Retinal pigment epithelial cell (primary cell): ENCODE measurements around the gene S100PBP.

Source experiments
- DNase-seq: peaks from one replicate; pipeline ENCODE4 v3.0.0-alpha.2; 2010; ENCODE audit warnings: low read depth
- H3K4me3 ChIP-seq: 2 replicates; pipeline ENCODE4 v1.5.1; 2011; ENCODE audit warnings: mild to moderate bottlenecking, low read length, control low read depth, moderate library complexity
- TF ChIP-seq, protein P1 (sequence below): conservative IDR thresholded peaks from 2 replicates; pipeline ENCODE4 v1.5.1; 2011; ENCODE audit warnings: low read depth, low read length, control low read depth, inconsistent platforms

Gene S100PBP

DNA sequence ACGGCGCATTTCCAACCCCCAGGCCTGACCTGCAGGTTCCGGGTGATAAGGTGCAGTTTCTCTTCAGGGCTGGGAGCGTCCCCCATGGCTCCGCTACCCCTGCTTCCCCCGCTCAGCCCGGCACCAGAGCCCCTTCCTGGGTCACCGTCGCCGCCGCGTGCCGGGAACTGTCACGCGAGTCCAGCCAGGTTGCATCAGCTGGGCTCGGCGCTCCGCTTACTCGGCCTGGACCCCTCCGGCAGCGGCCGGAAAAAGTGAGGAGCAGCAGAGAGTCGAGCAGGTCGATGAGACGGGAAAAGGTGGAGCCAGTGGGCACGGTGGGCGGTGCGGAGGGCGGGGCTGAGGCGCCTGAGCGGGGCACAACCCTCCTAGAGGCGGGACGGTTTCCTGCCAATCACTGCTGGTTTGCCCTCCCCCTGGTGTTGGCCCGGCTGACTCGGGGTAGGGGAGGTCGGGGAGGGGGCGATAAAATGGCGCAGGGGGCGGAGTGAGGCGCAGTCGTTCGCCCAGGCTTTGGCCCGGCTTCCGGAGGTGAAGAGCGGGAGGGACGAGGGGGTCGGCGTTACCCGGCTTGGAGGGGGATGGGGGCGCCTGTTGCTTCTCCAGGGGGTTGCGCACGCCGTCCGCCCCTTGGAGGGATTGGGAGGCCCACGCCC, at the start of gene S100PBP, which contains the start of gene YARS1:
S100PBP (plus strand) TSS at position 495 of the 656 bp plus-strand sequence. CDS start 8,447 bp downstream, outside the sequence.
YARS1 (minus strand) TSS at position 200 of the 656 bp plus-strand sequence; CDS start at position 86, 114 bp downstream.
- TF ChIP-seq, protein P1, sequence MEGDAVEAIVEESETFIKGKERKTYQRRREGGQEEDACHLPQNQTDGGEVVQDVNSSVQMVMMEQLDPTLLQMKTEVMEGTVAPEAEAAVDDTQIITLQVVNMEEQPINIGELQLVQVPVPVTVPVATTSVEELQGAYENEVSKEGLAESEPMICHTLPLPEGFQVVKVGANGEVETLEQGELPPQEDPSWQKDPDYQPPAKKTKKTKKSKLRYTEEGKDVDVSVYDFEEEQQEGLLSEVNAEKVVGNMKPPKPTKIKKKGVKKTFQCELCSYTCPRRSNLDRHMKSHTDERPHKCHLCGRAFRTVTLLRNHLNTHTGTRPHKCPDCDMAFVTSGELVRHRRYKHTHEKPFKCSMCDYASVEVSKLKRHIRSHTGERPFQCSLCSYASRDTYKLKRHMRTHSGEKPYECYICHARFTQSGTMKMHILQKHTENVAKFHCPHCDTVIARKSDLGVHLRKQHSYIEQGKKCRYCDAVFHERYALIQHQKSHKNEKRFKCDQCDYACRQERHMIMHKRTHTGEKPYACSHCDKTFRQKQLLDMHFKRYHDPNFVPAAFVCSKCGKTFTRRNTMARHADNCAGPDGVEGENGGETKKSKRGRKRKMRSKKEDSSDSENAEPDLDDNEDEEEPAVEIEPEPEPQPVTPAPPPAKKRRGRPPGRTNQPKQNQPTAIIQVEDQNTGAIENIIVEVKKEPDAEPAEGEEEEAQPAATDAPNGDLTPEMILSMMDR, result no peak
- H3K4me3 ChIP-seq, result peak within 1 kb of the TSS; percentile 98
- peak; percentile 93 for DNase-seq

DNA sequence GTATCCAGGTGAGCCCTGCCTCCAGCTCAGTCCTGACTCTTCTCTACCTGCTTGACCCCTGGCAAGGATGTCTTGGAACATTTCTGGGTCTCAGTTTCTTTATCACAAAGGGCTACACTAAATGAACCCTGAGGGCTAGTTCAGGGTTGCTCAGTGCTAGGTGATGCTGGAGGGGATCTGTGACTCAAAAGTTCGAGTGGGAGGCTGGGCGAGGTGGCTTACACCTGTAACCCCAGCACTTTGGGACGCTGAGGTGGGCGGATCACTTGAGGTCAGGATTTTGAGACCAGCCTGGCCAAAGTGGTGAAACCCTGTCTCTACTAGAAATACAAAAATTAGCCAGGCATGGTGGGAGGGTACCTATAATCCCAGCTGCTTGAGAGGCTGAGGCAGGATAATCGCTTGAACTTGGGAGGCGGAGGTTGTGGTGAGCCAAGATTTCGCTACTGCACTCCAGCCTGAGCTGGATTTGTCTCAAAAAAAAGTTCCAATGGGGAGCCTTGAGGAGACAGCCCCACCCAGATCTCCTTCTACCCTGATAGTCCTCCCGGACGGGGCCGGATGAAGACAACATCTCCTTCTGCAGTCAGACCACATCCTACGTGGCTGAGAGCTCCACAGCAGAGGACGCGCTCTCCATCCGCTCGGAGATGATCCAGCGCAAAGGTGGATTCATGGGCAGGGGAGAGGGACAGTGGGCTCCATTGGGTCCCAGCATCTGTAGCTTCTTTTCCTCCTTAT, 49.2 kb upstream of the S100PBP start:
- TF ChIP-seq, protein P1, result no peak
- DNase-seq, result no peak
- H3K4me3 ChIP-seq, result no peak overlapping the region

DNA sequence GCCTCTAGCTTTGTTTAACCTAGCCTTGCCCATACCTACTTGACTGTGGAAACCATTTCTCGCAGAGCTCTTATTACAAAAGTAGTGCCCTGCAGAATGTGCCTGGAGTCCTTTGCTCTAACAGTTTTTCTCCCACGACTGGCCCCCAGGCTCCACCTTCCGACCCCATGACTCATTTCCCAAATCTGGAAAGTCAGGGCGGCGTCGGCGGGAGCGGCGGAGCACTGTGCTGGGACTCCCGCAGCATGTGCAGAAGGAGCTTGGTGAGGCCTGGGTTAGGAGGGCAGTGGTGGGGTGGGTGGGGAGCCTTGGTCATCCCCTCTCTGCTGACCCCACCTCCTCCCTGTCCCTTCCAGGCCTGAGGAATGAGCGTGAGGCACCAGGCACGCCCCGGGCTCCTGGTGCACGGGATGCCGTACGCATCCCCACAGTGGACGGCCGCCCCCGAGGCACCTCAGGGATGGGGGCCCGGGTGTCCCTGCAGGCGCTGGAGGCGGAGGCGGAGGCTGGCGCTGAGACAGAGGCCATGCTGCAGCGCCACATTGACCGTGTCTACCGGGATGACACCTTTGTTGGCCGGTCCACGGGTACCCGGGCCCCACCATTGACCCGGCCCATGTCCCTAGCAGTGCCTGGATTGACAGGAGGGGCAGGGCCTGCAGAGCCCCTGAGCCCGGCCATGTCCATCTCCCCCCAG, 47.8 kb upstream of the S100PBP start:
- TF ChIP-seq, protein P1, result no peak
- no peak overlapping the region for H3K4me3 ChIP-seq
- DNase-seq, result no peak

DNA sequence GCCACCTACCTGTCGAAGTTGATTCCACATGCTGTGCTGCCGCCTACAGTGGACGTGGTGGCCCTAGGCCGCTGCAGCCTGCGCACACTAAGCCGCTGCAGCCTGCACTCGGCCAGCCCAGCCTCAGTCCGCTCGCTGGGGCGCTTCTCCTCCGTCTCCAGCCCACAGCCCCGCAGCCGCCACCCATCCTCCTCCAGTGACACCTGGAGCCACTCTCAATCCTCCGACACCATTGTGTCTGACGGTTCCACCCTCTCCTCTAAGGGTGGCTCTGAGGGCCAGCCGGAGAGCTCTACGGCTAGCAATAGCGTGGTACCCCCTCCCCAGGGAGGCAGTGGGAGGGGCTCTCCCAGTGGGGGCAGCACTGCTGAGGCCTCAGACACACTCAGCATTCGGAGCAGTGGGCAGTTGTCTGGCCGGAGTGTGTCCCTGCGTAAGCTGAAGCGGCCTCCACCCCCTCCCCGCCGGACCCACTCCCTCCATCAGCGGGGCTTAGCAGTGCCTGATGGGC, 47.2 kb upstream of the S100PBP start:
- DNase-seq, result no peak
- H3K4me3 ChIP-seq, result no peak overlapping the region
- TF ChIP-seq, protein P1, result no peak

DNA sequence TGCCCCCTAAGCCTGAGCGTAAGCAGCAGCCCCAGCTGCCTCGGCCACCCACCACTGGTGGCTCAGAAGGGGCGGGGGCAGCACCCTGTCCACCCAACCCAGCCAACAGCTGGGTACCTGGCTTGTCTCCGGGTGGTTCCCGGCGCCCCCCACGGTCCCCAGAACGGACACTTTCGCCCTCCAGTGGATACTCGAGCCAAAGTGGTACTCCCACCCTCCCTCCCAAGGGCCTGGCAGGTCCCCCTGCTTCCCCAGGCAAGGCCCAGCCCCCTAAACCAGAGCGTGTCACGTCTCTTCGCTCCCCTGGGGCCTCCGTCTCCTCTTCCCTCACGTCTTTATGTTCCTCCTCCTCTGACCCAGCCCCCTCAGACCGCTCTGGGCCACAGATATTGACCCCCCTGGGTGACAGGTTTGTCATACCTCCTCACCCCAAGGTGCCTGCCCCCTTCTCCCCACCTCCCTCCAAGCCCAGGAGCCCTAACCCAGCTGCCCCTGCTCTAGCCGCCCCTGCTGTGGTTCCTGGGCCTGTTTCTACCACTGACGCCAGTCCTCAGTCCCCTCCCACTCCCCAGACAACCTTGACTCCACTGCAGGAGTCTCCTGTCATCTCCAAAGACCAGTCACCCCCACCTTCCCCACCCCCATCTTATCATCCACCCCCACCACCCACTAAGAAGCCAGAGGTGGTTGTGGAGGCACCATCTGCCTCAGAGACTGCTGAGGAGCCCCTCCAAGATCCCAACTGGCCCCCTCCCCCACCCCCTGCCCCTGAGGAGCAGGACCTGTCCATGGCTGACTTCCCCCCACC, 46.5 kb upstream of the S100PBP start:
- H3K4me3 ChIP-seq, result no peak overlapping the region
- TF ChIP-seq, protein P1, result no peak
- DNase-seq, result no peak

DNA sequence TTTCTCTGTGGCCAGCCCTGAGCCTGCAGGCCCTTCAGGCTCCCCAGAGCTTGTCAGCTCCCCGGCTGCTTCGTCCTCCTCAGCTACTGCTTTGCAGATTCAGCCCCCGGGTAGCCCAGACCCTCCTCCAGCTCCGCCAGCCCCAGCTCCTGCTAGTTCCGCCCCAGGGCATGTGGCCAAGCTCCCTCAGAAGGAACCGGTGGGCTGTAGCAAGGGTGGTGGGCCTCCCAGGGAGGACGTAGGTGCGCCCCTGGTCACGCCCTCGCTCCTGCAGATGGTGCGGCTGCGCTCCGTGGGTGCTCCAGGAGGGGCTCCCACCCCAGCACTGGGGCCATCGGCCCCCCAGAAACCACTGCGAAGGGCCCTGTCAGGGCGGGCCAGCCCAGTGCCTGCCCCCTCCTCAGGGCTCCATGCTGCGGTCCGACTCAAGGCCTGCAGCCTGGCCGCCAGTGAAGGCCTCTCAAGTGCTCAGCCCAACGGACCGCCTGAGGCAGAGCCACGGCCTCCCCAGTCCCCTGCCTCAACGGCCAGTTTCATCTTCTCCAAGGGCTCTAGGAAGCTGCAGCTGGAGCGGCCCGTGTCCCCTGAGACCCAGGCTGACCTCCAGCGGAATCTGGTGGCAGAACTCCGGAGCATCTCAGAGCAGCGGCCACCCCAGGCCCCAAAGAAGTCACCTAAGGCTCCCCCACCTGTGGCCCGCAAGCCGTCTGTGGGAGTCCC, 45.7 kb upstream of the S100PBP start:
- H3K4me3 ChIP-seq, result no peak overlapping the region
- DNase-seq, result no peak
- TF ChIP-seq, protein P1, result no peak
